ENCODE results near the gene SHKBP1.

Gene SHKBP1

GRCh38 chr19:40576585-40577451 is at the start of gene SHKBP1:
SHKBP1 (plus strand) TSS chr19:40576873; CDS start chr19:40576900, 27 bp downstream.
- H3K4me3 ChIP-seq (ENCODE audit: low read depth, low read length) = peak within 1 kb of the TSS; percentile 64
- ChIA-PET CTCF (interaction anchor here (0.6 to 2.5 kb wide), 5 partner anchors 22 to 112 kb away, joined by 3 to 9 read pairs (median 5); no protein-coding TSS in a partner anchor), POLR2A (no interaction called here)
- H3K36me3 ChIP-seq (ENCODE audit: control insufficient read depth in 2 of 2, insufficient read depth in 1 of 2, low read length in 2 of 2) = peaks cover 20 to 42% of the 10 kb centered on the region in 2 experiments
- H3K27ac ChIP-seq (ENCODE audit: extremely low read depth, low read depth, low read length) = peak within 1 kb of the TSS; percentile 70
- peaks cover 6% of the 10 kb centered on the region for H3K4me1 ChIP-seq (ENCODE audit: control insufficient read depth, insufficient read depth, low read length)
- no peaks in the 10 kb centered on the region for H3K9me3 ChIP-seq (ENCODE audit: control insufficient read depth, insufficient read depth, low read depth, low read length)
- TF ChIP-seq SP3 (tag by site-specific recombination; IDR thresholded peaks at IDR 0.05) (peak; percentile 99), ZNF133 (tag by site-specific recombination; IDR thresholded peaks at IDR 0.05) (no peak), ZBTB17 (tag by site-specific recombination; IDR thresholded peaks at IDR 0.05) (peak; percentile 91), ZNF449 (tag by site-specific recombination; IDR thresholded peaks at IDR 0.05) (0 out of 2 replicates have a peak, but pooled peaks have one; percentile 44), ZNF214 (tag by site-specific recombination; IDR thresholded peaks at IDR 0.05; ENCODE audit: borderline replicate concordance) (no peak), ZNF2 (tag by site-specific recombination; IDR thresholded peaks at IDR 0.05) (no peak; the same call in 1 of the 2 replicates), ZBTB8A (tag by site-specific recombination; IDR thresholded peaks at IDR 0.05) (peak; percentile 53), ZNF404 (tag by site-specific recombination; IDR thresholded peaks at IDR 0.05) (no peak), REPIN1 (tag by site-specific recombination; IDR thresholded peaks at IDR 0.05; ENCODE audit: low read depth) (no peak), ZNF501 (tag by site-specific recombination; IDR thresholded peaks at IDR 0.05) (peak; percentile 86), ZBTB7A (tag by site-specific recombination; IDR thresholded peaks at IDR 0.05; ENCODE audit: low read depth) (no peak; the same call in 1 of the 2 replicates), ZNF555 (tag by site-specific recombination; conservative IDR thresholded peaks at IDR 0.05) (no peak), ZNF366 (tag by site-specific recombination; conservative IDR thresholded peaks at IDR 0.05) (peak; percentile 76), BCL11B (tag by site-specific recombination; IDR thresholded peaks at IDR 0.05; ENCODE audit: low read depth) (peak; percentile 39; the same call in 1 of the 2 replicates), PRDM4 (tag by site-specific recombination; IDR thresholded peaks at IDR 0.05) (peak; percentile 14; the same call in 1 of the 2 replicates), ZNF280D (tag by site-specific recombination; IDR thresholded peaks at IDR 0.05) (no peak), HOXD13 (CRISPR knock-in tag; IDR thresholded peaks at IDR 0.05; ENCODE audit: borderline replicate concordance) (no peak), ZNF433 (tag by site-specific recombination; IDR thresholded peaks at IDR 0.05; ENCODE audit: low read depth) (no peak), KLF10 (tag by site-specific recombination; IDR thresholded peaks at IDR 0.05) (peak; percentile 89), ZNF530 (tag by site-specific recombination; IDR thresholded peaks at IDR 0.05; ENCODE audit: low read depth) (no peak; the same call in 1 of the 2 replicates), OVOL3 (tag by site-specific recombination; IDR thresholded peaks at IDR 0.05) (0 out of 2 replicates have a peak, but pooled peaks have one; percentile 21)
- TF ChIP-seq, protein P1, sequence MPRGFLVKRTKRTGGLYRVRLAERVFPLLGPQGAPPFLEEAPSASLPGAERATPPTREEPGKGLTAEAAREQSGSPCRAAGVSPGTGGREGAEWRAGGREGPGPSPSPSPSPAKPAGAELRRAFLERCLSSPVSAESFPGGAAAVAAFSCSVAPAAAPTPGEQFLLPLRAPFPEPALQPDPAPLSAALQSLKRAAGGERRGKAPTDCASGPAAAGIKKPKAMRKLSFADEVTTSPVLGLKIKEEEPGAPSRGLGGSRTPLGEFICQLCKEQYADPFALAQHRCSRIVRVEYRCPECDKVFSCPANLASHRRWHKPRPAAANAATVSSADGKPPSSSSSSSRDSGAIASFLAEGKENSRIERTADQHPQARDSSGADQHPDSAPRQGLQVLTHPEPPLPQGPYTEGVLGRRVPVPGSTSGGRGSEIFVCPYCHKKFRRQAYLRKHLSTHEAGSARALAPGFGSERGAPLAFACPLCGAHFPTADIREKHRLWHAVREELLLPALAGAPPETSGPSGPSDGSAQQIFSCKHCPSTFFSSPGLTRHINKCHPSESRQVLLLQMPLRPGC (tag by site-specific recombination; IDR thresholded peaks at IDR 0.05) = peak; percentile 60; the same call in 1 of the 2 replicates
- TF ChIP-seq, protein P2, sequence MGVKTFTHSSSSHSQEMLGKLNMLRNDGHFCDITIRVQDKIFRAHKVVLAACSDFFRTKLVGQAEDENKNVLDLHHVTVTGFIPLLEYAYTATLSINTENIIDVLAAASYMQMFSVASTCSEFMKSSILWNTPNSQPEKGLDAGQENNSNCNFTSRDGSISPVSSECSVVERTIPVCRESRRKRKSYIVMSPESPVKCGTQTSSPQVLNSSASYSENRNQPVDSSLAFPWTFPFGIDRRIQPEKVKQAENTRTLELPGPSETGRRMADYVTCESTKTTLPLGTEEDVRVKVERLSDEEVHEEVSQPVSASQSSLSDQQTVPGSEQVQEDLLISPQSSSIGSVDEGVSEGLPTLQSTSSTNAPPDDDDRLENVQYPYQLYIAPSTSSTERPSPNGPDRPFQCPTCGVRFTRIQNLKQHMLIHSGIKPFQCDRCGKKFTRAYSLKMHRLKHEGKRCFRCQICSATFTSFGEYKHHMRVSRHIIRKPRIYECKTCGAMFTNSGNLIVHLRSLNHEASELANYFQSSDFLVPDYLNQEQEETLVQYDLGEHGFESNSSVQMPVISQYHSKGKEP (tag by site-specific recombination; IDR thresholded peaks at IDR 0.05) = peak; percentile 19; the same call in 1 of the 2 replicates
- TF ChIP-seq, protein P3, sequence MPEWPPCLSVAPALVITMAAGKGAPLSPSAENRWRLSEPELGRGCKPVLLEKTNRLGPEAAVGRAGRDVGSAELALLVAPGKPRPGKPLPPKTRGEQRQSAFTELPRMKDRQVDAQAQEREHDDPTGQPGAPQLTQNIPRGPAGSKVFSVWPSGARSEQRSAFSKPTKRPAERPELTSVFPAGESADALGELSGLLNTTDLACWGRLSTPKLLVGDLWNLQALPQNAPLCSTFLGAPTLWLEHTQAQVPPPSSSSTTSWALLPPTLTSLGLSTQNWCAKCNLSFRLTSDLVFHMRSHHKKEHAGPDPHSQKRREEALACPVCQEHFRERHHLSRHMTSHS (tag by site-specific recombination; IDR thresholded peaks at IDR 0.05) = no peak
